GM19463 (cell line): ENCODE results near the gene PSMA5.
"Not testable (repeated sequence)": the region's sequence is repeated elsewhere in the genome, so short reads cannot be mapped to it uniquely, and the experiment has no call there.

ENCODE experiments used
- ATAC-seq: cut with Tn5 transposase; IDR thresholded peaks from one replicate; pipeline ENCODE4 v1.9.1; 2021; ENCODE audit warnings: mild to moderate bottlenecking, moderate library complexity; ENCODE audit not compliant: unreplicated experiment

PSMA5 gene

DNA sequence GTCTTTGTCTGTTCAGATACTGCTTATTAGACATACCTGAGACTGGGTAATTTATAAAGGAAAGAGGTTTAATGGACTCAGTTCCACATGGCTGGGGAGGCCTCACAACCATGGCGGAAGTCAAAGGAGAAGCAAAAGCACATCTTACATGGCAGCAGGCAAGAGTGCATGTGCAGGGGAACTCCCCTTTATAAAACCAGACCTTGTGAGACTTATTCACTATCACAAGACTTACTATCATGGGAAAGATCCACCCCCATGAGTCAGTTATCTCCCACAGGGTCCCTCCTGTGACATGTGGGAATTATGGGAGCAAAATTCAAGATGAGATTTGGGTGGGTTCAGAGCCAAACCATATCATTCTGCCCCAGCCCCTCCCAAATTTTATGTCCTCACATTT is 7.1 kb upstream of the PSMA5 start:
- no peak for ATAC-seq

DNA sequence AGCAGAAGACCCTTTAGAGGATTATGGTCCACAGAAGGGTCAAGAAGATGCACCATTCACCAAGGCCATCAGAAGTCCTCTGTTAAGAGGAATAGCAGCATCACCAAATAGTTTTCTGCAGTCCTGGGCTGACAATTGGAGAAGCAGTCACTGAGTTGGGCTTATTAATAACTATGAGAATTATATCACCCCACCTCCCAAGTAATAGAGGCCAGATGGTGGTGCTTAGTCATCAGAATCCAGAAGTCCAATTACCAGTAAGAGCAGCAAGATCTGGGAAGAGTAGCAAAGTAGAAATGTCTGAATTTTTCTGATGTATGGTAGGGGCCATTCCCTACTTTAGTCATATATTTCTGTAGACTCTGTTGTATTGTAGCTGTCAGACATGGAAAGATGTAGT is 6.1 kb upstream of the PSMA5 start:
- no peak for ATAC-seq

DNA sequence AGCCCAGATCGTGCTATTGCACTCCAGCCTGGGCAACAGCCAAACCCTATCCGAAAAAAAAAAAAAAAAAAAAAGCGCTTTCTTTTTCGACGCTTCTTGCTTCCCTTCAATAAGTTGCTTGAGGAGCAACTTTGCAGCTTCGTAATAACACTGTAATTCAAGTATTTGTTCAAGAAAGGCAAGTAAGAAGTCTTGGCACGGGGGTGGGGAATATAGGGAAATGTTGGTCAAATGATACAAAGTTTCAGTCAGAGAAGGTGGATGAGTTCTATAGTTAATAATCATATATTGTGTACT is 871 bp upstream of the PSMA5 start:
- no peak for ATAC-seq

DNA sequence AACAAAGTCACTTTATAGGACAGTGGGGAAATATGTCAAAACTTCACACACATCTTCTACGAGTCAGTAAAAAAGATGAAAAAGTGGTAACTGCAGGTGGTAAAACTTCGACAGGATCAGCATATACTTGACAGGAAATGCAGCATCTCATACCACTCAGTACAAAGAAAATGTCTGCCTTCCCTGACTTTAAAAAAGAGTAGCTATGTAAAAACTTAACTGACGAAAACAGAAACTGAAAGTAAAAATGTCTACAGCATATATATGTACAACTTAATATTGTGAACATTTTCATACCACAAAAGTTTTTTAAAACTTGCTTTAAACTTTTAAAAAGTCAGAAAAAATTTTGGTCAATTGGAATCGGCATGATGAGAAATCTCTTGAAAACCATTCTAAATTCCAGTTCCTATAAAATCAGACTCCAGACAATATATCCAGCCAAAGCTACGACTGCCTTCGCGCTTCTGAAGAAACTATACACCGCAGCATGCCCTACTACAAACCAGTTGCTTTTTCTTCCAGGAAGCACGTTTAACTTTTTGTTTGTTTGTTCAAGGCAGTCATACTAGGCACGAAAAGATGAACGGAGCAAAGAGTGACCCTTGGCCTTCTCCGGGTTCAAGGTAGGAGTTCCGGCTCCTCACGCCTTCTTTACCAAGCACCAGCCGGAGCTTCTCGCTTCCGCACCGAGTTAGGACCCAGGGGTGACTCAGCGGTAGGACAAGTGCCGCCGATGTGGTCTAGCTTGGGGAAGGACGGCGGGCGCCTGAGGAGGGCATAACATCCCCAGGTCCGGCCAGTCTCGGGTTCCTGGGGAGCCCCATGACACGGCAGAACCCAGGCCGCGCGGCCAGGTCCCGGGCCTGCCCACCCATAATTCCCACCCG is 612 bp downstream of the PSMA5 start:
- ATAC-seq: peak; percentile 20

DNA sequence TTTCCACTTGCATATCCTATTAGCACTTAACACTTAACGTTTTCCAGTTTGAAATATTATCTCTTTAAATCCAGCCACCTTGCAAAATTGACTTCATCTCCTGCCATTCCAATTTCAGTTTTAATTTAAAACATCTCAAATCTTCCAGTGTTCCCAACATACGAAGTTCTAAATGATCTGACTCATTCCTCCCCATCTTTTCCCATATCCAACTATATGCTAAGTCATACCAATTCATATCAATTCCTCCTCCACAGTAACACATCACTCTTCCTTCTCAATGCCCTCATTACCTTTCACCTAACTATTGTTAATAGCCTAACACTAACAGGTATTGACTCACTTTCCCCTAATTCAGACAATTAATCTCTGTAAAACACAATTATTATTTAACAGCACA is 2.8 kb downstream of the PSMA5 start:
- ATAC-seq: no peak

DNA sequence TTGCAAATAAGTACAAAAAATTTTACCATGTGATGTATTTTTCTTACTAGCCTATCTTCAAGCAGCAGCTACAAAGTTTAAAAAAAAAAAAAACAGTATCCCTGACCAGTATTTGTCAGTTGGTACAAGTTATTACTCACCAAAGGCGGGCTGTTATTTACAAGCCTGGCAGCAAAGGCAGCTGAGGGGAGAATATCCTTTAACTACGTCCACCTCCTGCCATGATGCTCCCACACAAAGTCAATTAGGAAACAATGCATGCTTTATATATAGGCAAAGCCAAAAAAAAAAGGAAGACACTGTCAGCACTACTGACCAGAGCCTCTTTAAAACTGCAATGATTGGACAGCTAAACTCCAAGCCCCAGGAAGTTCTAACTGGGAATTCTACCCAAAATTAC is 13.7 kb downstream of the PSMA5 start:
- ATAC-seq: no peak

DNA sequence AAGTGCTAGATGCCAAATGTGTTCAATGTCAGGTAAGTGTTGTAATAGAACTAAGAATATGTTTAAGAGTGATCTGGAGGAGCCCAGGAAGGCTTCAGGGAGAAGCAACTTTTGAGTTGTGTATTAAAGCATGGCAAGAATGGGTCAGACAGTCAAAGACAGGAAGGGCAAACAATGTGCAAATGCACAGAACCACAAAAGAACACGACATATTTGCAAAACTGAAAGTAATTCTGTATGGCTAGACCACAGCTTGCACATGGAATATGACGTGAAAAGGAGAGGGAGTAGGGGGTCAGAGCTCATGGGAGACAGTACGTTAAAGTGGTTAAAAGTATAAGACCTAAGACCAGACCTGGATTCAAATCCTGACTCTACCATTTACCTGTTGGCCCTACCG is 21.4 kb downstream of the PSMA5 start:
- no peak for ATAC-seq

DNA sequence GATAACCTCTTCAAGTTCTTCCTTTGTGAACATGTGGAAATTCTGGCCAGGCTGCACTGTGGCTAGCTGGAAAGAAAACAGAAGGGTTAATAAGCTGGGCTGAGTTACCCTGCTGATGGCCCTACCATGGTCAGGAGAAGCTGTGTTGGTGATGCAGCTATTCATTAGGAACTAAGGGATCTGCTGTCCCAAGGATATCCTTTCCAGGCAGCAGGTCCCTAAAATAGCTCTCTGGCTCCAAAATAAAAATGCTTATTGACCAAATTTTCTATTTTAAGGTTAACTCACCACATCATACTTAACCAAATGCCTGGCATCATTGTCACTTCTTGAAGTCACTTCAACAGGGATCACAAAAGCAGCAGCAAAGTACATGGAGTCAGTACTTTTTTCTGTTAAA is 24.2 kb downstream of the PSMA5 start:
- no peak for ATAC-seq

DNA sequence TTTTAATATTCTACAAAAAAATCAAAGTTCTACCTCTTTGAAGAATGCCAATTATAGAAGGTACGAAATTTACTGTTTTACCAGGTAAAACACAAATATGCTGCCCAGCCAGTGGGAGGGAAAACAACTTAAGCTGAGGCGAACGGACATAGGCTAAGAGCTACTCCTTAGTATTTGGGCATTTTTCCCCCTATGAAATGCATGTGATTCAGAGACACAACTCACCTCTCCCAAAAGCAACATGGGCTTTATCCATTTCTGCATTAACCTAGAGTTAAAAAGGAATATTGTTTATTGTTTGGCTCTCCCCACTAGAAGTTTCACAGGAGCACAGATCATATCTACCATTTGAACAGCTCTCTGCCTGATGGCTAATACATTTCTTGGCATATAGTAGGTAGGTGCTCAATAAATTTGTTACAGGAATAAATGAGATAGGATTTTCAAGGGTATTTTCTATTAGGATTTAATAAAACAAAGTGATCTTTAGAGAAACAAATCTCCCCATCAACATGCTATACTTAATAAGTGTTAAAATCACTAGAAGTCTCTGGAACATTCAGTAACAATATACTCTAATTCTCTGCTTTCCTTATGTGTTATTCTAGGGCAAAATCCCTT is 26.1 kb downstream of the PSMA5 start:
- no peak for ATAC-seq

DNA sequence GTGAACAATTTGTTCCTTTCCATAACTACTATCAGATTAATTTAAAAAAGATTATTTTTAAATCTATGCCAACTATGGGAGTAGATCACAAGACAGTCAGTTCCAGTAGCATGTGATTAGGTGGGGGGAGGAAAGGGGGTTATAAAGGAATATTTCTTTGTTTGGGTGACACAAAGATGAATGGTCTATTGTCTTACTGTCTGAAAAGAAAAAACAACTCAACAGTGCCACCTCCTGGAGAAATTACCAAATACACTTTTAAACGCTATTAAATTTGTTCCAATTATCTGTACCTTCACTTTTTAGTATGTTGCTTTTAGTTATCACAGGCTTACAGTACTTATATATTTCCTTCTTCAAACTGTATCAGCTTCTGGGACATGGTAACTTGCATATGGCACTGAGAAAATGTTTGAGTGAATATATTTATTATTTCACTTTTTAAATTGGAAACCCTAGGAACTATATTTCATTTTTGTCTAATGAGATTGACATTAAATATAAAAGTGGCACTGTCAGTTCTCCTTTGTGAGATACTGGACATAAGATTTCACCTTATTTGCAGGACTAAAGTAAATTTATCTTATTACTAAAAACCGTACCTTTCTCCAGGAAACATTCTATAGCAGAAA is 26.8 kb downstream of the PSMA5 start:
- ATAC-seq: no peak

DNA sequence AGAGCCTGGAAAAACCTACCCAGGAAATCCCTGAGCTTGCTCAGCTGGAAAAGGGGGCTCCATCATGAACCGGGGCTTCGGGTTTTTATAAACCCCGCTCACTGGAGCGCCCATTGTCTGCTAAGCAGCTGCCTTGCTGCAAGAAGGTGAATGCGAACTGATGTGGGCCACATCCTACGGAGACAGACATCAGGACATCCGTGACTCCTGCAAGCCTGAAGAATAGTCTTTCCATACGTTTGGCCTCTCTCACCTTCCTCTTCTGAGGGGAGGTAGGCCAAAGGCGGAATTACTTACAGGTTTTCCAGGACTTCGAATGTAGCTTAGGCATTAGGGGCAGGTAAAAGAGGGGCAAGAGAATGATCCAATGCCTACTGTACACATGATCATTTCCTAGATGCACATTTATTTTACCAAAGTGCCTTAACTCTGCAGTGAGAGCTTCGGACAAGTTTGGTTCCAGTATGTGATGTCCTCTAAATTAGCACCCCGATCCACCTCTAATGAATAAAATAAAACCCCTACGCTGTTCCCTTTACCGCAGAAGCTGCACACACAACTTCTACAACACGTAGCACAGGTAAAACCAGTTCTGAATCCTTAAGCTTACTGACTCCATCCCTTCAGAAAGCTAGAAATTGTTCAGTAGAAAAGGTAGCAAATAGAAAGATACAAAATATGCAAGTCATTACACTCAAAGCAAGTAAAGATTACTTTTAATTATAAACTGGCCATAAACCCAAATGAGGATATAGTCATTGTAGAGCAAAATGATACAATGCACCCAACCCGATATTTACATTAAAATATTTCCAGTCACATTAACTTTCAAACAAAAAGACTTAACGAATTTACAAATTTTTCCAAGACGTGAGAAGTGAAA is 27.7 kb downstream of the PSMA5 start:
- no peak for ATAC-seq

DNA sequence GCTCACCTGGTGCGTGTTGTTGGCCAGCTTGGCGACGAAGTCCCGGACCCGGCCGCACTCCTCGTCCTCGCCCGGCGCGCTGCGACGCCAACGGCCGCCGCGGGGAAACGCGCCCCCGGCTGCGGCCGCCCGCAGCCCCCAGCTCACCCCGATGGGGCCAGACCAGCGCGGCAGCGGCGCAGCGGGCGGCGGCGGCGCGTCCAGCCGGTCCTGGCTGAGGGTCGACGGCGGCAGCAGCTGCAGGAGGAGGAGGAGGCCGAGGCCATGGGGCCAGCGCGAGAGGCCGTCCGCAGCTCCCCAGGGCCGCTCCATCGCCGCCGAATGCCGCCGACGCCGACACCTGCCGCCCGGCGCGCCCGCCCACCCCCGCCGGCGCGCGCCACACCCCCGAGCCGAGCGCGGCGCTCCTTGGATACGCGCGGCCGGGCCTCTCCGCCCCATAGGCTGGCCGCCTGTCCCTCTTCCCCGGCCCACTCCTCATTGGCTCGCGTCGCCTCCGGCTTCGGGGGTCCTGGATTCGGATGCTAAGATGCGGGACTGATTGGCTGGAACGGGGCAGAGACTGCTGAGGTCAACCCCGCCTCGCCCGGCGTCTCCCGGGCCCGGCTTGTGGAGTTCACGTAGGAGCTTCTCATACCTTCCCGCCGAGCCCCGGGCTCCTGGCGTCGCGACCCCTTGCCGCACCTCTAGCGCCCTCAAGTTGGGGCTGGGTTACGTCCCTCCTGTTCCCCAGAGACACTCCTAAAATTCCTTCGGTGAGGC is 28.5 kb downstream of the PSMA5 start, which contains the start of gene SORT1:
SORT1 (minus strand) TSS at position 338 of the 762 bp plus-strand sequence; CDS start at position 312, 26 bp downstream.
- peak; percentile 86 for ATAC-seq

DNA sequence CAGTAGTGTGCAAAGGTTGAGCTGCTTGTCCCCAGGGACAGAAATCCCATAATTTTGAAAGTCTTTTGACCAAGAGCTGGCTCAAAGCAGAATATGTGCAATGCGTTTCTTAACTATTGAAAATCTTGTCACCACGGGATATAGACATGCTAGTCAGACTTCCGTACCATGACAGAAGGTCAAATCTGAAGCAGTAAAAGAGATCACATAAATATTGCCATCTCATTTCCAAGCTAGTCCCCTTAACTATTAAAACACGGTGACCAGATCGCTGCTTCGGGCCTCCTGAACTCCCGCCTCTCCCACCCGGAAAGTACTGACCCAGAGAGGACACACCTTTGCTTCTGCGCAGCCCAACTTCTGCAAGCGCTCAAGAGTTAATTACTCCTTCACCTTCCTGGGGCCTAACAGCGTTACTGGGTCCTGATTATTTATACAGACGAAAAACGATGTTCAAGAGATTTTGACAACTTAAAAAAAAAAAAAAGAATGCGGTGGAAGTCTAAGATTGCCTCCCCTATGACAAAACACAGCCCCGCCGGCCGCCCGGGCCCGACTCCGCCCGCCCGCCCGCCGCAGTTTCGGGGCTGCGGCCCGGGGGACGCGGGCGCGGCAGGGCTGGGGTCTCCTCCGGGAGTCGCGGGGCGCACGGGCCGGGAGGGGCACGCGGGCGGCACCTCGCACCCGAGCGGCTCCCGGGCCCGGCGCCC is 29.2 kb downstream of the PSMA5 start:
- peak; percentile 13 for ATAC-seq

DNA sequence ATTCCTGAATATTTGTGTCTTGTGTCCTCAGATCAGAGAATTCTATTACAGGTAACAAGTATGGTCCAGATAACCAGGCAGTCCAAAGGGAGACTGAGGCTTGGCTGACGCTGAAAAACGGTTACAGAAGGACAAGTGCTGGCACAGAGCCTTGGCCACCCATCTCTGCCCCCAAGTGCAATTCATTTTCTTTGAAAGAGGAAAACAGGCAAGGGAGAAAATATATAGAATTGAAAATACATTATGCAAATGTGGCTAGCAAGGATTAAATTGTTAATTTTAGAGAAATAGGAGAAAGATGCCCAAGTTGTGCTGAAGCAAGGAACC is 29.8 kb downstream of the PSMA5 start:
- ATAC-seq: no peak

DNA sequence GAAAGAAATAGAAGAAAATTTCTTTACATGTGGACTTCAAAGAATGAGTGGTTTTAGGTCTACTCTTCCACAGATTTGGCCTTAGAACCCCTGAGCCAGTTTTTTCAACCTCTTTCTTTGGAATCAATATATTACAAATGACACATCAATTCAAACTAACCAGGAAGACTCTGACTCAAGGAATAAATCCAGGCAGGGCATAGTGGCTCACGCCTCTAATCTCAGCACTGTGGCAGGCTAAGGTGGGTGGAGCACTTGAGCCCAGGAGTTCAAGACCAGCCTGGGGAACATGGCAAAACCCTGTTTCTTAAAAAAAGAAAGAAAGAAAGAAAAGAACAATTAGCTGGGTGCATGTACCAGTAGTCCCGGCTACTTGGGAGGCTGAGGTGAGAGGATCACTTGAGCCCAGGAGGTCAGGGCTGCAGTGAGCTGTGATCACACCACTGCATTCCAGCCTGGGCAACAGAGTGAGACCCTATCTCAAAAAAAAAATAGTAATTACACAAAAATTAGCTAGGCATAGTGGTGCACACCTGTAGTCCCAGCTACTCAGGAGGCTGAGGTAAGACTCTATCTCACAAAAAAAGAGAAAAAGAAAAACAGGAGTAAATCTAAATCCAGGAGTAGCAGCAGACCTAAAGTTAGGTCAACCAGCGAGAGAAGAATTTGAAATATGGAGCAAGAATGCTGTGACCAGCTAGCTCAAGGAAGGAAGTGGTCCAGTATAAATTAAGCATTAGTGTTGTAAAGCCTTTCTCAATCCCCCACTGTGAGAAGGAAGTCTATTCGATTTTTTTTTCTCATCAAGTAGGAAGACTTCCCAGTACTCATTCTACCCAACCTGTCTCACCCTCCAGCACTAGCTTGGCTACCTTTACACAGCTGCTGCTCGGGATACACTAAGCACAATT is 30.4 kb downstream of the PSMA5 start:
- ATAC-seq: no peak

DNA sequence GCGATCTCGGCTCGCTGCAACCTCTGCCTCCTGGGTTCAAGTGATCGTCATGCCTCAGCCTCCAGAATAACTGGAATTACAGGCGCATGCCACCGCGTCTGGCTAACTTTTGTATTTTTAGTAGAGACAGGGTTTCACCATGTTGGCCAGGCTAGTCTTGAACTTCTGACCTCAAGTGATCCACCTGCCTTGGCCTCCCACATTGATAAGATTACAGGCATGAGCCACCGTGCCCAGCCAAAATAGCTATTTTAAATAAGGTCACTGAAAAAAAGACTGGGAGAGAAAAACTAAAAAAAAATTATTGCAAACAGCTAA is 31.0 kb downstream of the PSMA5 start:
- ATAC-seq: not testable (repeated sequence)

DNA sequence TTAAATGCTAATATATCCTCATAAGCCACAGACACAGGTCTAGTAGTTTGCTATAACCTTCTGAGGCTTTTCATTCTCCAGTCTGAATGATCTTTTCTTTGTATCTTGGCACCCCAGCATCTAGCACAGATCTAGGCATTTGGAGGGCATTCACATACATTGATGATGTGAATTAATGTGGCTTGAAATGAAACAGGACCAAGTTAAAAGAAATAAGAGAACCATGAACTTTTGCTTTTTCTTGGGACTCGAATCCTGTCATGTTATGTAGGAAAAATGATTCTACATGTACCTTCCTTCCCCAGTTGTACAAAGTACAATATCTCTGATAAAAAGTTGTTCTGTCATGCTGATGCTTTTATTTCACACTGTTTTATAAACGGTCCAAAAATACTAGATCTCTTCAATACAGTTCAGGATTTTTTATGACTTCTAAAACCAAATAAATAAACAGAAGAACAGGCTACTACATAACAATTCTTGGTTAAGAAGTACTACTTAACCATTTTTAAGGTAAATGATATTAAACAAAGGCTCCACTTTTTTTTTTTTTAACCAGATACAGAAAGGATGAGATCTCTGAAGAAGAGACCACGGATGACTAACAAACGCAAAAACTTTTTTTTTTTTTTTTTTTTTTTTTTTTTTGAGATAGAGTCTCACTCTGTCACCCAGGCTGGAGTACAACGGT is 31.5 kb downstream of the PSMA5 start:
- ATAC-seq: no peak

DNA sequence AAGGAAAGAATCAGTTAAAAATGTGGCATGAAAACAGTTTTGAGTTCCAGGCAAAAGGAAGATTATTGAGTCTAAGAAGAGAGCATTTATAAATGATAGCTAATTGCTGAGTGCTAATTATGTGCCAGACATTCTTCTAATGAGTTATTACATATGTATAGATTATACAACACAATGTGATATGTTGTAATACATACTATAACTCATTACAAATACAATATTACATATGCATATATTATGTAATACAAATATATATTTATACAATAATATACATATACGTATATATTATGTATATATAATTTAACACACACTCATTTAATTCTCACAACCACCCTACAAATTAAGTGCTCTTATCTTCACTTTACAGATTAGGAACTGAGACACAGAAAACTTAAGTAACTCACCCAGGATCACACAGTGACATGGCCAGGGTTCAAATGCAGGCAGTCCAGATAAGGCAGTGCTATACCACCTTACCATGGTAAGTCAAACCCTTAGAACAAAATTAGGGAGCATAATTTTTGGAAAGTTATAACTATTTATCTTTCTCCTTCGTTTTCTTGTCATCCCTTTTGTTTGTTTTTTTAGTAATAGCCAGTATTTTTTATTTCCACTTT is 32.5 kb downstream of the PSMA5 start:
- no peak for ATAC-seq
